GM23338 (cell line): ENCODE results near the gene OR2D3. TPM values are rescaled to one million over a fixed set of nuclear protein-coding genes. Genes with fewer than 3 reads are reported as not detected.

Source experiments
- ATAC-seq: fragments of 200-7000 bp; cut with Tn5 transposase; 3 replicates; pipeline ENCODE4 v1.9.1; 2020
- DNase-seq: peaks from one replicate; pipeline ENCODE4 v3.0.0-alpha.2; 2015; ENCODE audit warnings: low spot score
- H2AFZ ChIP-seq: fragments of 200-600 bp; sonication (generic); 2 replicates; pipeline ENCODE4 v1.8.0; 2016; ENCODE audit warnings: antibody characterized with exemption, mild to moderate bottlenecking, moderate library complexity
- H3F3A ChIP-seq: fragments of 200-600 bp; sonication (generic); replicated peaks from 2 replicates; pipeline ENCODE4 v1.8.0; 2017; ENCODE audit warnings: antibody characterized with exemption, mixed run types, low read depth
- H3K27ac ChIP-seq: fragments of 200-600 bp; sonication (generic); 2 replicates; pipeline ENCODE4 v1.6.1; 2016; ENCODE audit warnings: low read depth
- H3K27me3 ChIP-seq: fragments of 200-600 bp; sonication (generic); 2 replicates; pipeline ENCODE4 v1.8.0; 2016; ENCODE audit warnings: mild to moderate bottlenecking, mixed run types, moderate library complexity; ENCODE audit not compliant: insufficient read depth
- H3K36me3 ChIP-seq: fragments of 200-600 bp; sonication (generic); 2 replicates; pipeline ENCODE4 v1.8.0; 2016; ENCODE audit warnings: mild to moderate bottlenecking; ENCODE audit not compliant: insufficient read depth
- H3K4me1 ChIP-seq: fragments of 200-600 bp; sonication (generic); 2 replicates; pipeline ENCODE4 v1.8.0; 2016; ENCODE audit warnings: mild to moderate bottlenecking, moderate library complexity; ENCODE audit not compliant: insufficient read depth
- H3K4me2 ChIP-seq: fragments of 200-600 bp; sonication (generic); 2 replicates; pipeline ENCODE4 v1.7.1; 2017; ENCODE audit warnings: mixed run types
- H3K4me3 ChIP-seq: fragments of 200-600 bp; sonication (generic); 2 replicates; pipeline ENCODE4 v1.6.1; 2016; ENCODE audit warnings: mixed run types
- H3K79me2 ChIP-seq: fragments of 200-600 bp; sonication (generic); replicated peaks from 2 replicates; pipeline ENCODE4 v1.8.0; 2017; ENCODE audit warnings: mild to moderate bottlenecking; ENCODE audit not compliant: insufficient read depth
- H3K9me2 ChIP-seq: fragments of 200-600 bp; sonication (generic); 2 replicates; pipeline ENCODE4 v1.8.0; 2017; ENCODE audit not compliant: insufficient read depth
- H4K20me1 ChIP-seq: fragments of 200-600 bp; sonication (generic); replicated peaks from 2 replicates; pipeline ENCODE4 v1.8.0; 2017; ENCODE audit warnings: mild to moderate bottlenecking; ENCODE audit not compliant: insufficient read depth
- H3K27ac Mint-ChIP-seq: 2 replicates; pipeline ENCODE4 v1.8.0; 2020; ENCODE audit warnings: inconsistent platforms, mild to moderate bottlenecking, moderate library complexity, mixed read lengths
- H3K27me3 Mint-ChIP-seq: 3 replicates; pipeline ENCODE4 v1.8.0; 2022; ENCODE audit warnings: low read depth, mild to moderate bottlenecking, moderate library complexity, mixed read lengths, inconsistent platforms; ENCODE audit not compliant: insufficient read depth, poor library complexity
- H3K36me3 Mint-ChIP-seq: 3 replicates; pipeline ENCODE4 v1.8.0; 2021; ENCODE audit warnings: low read depth, mild to moderate bottlenecking, inconsistent platforms, moderate library complexity, mixed read lengths
- H3K4me1 Mint-ChIP-seq: 3 replicates; pipeline ENCODE4 v1.8.0; 2020; ENCODE audit warnings: mild to moderate bottlenecking, inconsistent platforms, mixed read lengths
- H3K4me3 Mint-ChIP-seq: 3 replicates; pipeline ENCODE4 v1.8.0; 2021; ENCODE audit warnings: moderate library complexity, mild to moderate bottlenecking, inconsistent platforms, mixed read lengths
- H3K9me3 Mint-ChIP-seq: 3 replicates; pipeline ENCODE4 v1.8.0; 2020; ENCODE audit warnings: moderate library complexity, mild to moderate bottlenecking, inconsistent platforms, mixed read lengths
- CTCF ChIP-seq, 2 experiments: fragments of 200-600 bp in 1 of 2; sonication (generic) in 1 of 2; conservative IDR thresholded peaks; 2 replicates each; pipeline versions ENCODE4 v1.5.1 to v1.6.1; 2016 to 2017; ENCODE audit warnings: antibody characterized with exemption in 2 of 2, low read depth in 2 of 2, mild to moderate bottlenecking in 2 of 2, moderate library complexity in 1 of 2
- EZH2 ChIP-seq: fragments of 200-600 bp; sonication (generic); IDR thresholded peaks from one replicate; pipeline ENCODE4 v1.8.0; 2017; ENCODE audit warnings: antibody characterized with exemption, mild to moderate bottlenecking, low read depth; ENCODE audit not compliant: unreplicated experiment
- JUNB ChIP-seq: IDR thresholded peaks from one replicate; pipeline ENCODE4 v1.6.1; 2016; ENCODE audit warnings: antibody characterized with exemption; ENCODE audit not compliant: unreplicated experiment
- NANOG ChIP-seq: IDR thresholded peaks from 2 replicates; pipeline ENCODE4 v1.6.1; 2016; ENCODE audit warnings: antibody characterized with exemption, borderline replicate concordance
- ZNF462 ChIP-seq: fragments of 250-450 bp; sonication (Bioruptor Pico); IDR thresholded peaks from 2 replicates; pipeline ENCODE4 v1.5.0; 2020; ENCODE audit warnings: mild to moderate bottlenecking, moderate library complexity
- polyA plus RNA-seq: library from polyadenylated mRNA; unstranded; fragments of >200 nt; fragmentation: Nextera tagmentation; extraction: Ambion mirVana; gene quantifications from 2 replicates; pipeline ENCODE4 v1.2.1, GENCODE V29; 2016
- total RNA-seq: library from RNA; depleted of rRNA; stranded (reverse); fragments of >200 nt; shearing (Covaris generic); gene quantifications from 2 replicates; pipeline ENCODE4 v1.2.3, GENCODE V29; 2014

Gene OR2D3
- total and polyA plus RNA-seq, 2 experiments from 2014 or later, result 0.65 TPM; not detected in 1

GRCh38 chr11:6894097-6894496 is 26.7 kb upstream of the OR2D3 start:
- H3K4me3 Mint-ChIP-seq, result no peak overlapping the region
- Histone ChIP-seq H3K4me3 (no peak overlapping the region), H3K36me3 (no peaks in the 10 kb centered on the region), H4K20me1 (no peaks in the 10 kb centered on the region), H2AFZ (no peak overlapping the region), H3K79me2 (no peaks in the 10 kb centered on the region), H3K27me3 (no peaks in the 10 kb centered on the region), H3F3A (no peaks in the 10 kb centered on the region), H3K4me1 (no peaks in the 10 kb centered on the region), H3K9me2 (no peaks in the 10 kb centered on the region), H3K4me2 (no peak overlapping the region), H3K27ac (no peak overlapping the region)
- TF ChIP-seq CTCF (conservative IDR thresholded peaks at IDR 0.05; ENCODE audit: low read depth in 2 of 2), result peak; percentile 14 to 25; a peak in 2 of 4 replicates
- no peak for TF ChIP-seq JUNB
- H3K27me3 Mint-ChIP-seq, result no peaks in the 10 kb centered on the region
- ATAC-seq (peak; percentile 62), DNase-seq (peak; percentile 39)
- H3K9me3 Mint-ChIP-seq, result no peaks in the 10 kb centered on the region
- no peaks in the 10 kb centered on the region for H3K36me3 Mint-ChIP-seq
- H3K27ac Mint-ChIP-seq, result no peak overlapping the region
- no peaks in the 10 kb centered on the region for H3K4me1 Mint-ChIP-seq

- Histone ChIP-seq H3K27me3 (no peaks in the 10 kb centered on the region), H3K9me2 (no peaks in the 10 kb centered on the region), H3K79me2 (no peaks in the 10 kb centered on the region), H3K4me2 (no peak overlapping the region), H3K27ac (no peak overlapping the region), H2AFZ (no peak overlapping the region), H3F3A (no peaks in the 10 kb centered on the region), H4K20me1 (no peaks in the 10 kb centered on the region), H3K4me1 (no peaks in the 10 kb centered on the region), H3K36me3 (no peaks in the 10 kb centered on the region), H3K4me3 (no peak overlapping the region)
- Mint-ChIP-seq H3K9me3 (no peaks in the 10 kb centered on the region), H3K27me3 (no peaks in the 10 kb centered on the region), H3K36me3 (no peaks in the 10 kb centered on the region), H3K4me1 (no peaks in the 10 kb centered on the region), H3K27ac (no peak overlapping the region), H3K4me3 (no peak overlapping the region)
- DNase-seq, result no peak
- ATAC-seq, result no peak
- TF ChIP-seq ZNF462 (CRISPR knock-in tag) (no peak), NANOG (no peak), CTCF (conservative IDR thresholded peaks at IDR 0.05; ENCODE audit: low read depth in 2 of 2) (no peak), EZH2 (no peak)
These were observed 25.8 kb upstream of the OR2D3 start for GRCh38 chr11:6895010-6895409.
